GM12878 (cell line): ENCODE data around the gene APOBEC3H. TPM values are rescaled to one million over a fixed set of nuclear protein-coding genes. Genes with fewer than 3 reads are reported as not detected.
A peak's percentile ranks its signal among the peaks of the same experiment; 100 is the strongest.

ENCODE experiments used
- BHLHE40 ChIP-seq, 2 experiments: fragments of 450-650 bp in 1 of 2; IDR thresholded peaks; 2 replicates each; pipeline ENCODE4 v1.6.1; 2011 to 2017; ENCODE audit warnings: low read depth in 2 of 2, borderline replicate concordance in 1 of 2, improper control_type of control experiment in 1 of 2, low read length in 1 of 2, mild to moderate bottlenecking in 1 of 2
- CBX5 ChIP-seq: sonication (generic); IDR thresholded peaks from 2 replicates; pipeline ENCODE4 v1.6.1; 2016; ENCODE audit warnings: low read depth, moderate library complexity, mild to moderate bottlenecking, inconsistent platforms
- CHD1 ChIP-seq: IDR thresholded peaks from 2 replicates; pipeline ENCODE4 v1.6.1; 2012; ENCODE audit warnings: low read depth, low read length, improper control_type of control experiment
- ESRRA ChIP-seq: IDR thresholded peaks from 2 replicates; pipeline ENCODE4 v1.6.1; 2012; ENCODE audit warnings: mild to moderate bottlenecking, low read length, improper control_type of control experiment
- GATAD2B ChIP-seq: fragments of 450-650 bp; conservative IDR thresholded peaks from 2 replicates; pipeline ENCODE4 v1.6.1; 2017; ENCODE audit warnings: low read depth, mild to moderate bottlenecking, moderate library complexity
- HDAC6 ChIP-seq: fragments of 200-600 bp; sonication (generic); IDR thresholded peaks from one replicate; pipeline ENCODE4 v1.8.0; 2017; ENCODE audit warnings: antibody characterized with exemption; ENCODE audit not compliant: unreplicated experiment
- IKZF1 ChIP-seq: fragments of 450-650 bp; conservative IDR thresholded peaks from 2 replicates; pipeline ENCODE4 v1.6.1; 2017; ENCODE audit warnings: antibody characterized with exemption, mild to moderate bottlenecking
- KLF5 ChIP-seq: fragments of 450-650 bp; IDR thresholded peaks from 2 replicates; pipeline ENCODE4 v1.6.1; 2014; ENCODE audit warnings: mild to moderate bottlenecking; ENCODE audit not compliant: partially characterized antibody
- MEF2B ChIP-seq: fragments of 450-650 bp; IDR thresholded peaks from 2 replicates; pipeline ENCODE4 v1.6.1; 2018; ENCODE audit warnings: mild to moderate bottlenecking, moderate library complexity; ENCODE audit not compliant: partially characterized antibody, poor library complexity, severe bottlenecking
- NBN ChIP-seq: fragments of 450-650 bp; IDR thresholded peaks from 2 replicates; pipeline ENCODE4 v1.6.1; 2016
- PML ChIP-seq: IDR thresholded peaks from 2 replicates; pipeline ENCODE4 v1.6.1; 2012; ENCODE audit warnings: low read length, inconsistent platforms
- POLR2AphosphoS5 ChIP-seq: IDR thresholded peaks from 2 replicates; pipeline ENCODE4 v1.6.1; 2011; ENCODE audit warnings: mild to moderate bottlenecking, low read length, inconsistent platforms
- RUNX3 ChIP-seq: IDR thresholded peaks from 2 replicates; pipeline ENCODE4 v1.6.1; 2012; ENCODE audit warnings: low read length, inconsistent platforms
- SMAD1 ChIP-seq: fragments of 450-650 bp; IDR thresholded peaks from 2 replicates; pipeline ENCODE4 v1.6.1; 2018; ENCODE audit warnings: mild to moderate bottlenecking, low read depth; ENCODE audit not compliant: partially characterized antibody
- SMARCA5 ChIP-seq: fragments of 450-650 bp; IDR thresholded peaks from 2 replicates; pipeline ENCODE4 v1.6.1; 2017; ENCODE audit warnings: mild to moderate bottlenecking
- TCF12 ChIP-seq: IDR thresholded peaks from 2 replicates; pipeline ENCODE4 v1.6.1; 2011; ENCODE audit warnings: low read depth, mild to moderate bottlenecking, low read length
- TCF7 ChIP-seq: IDR thresholded peaks from 2 replicates; pipeline ENCODE4 v1.6.1; 2014; ENCODE audit warnings: antibody characterized with exemption, borderline replicate concordance
- WRNIP1 ChIP-seq: IDR thresholded peaks from 2 replicates; pipeline ENCODE4 v1.6.1; 2011; ENCODE audit warnings: low read depth, low read length, improper control_type of control experiment, borderline replicate concordance
- YY1 ChIP-seq: IDR thresholded peaks from 2 replicates; pipeline ENCODE4 v1.6.1; 2011; ENCODE audit warnings: low read depth, mild to moderate bottlenecking, low read length
- ZNF622 ChIP-seq: fragments of 450-650 bp; IDR thresholded peaks from 2 replicates; pipeline ENCODE4 v1.6.1; 2017; ENCODE audit warnings: mild to moderate bottlenecking, inconsistent platforms
- polyA plus RNA-seq, 11 experiments: library from polyadenylated mRNA; depleted of rRNA in 4 of 11; unstranded in 6 of 11; stranded (reverse) in 5 of 11; fragments of >200 nt; fragmentation: Nextera tagmentation in 4 of 11; fragmentation: Illumina TruSeq in 1 of 11; extraction: Ambion mirVana in 4 of 11; extraction: Trizol in 1 of 11; gene quantifications; 1 replicate in 1 of 11; 2 replicates in 10 of 11; pipeline versions ENCODE4 v1.2.1 to v1.2.3, GENCODE V29; 2011 to 2016; ENCODE audit warnings: inconsistent platforms in 2 of 11, missing spikeins in 2 of 11, low read depth in 1 of 11
- total RNA-seq, 4 experiments: library from RNA; depleted of rRNA in 3 of 4; stranded (reverse); fragments of >200 nt in 3 of 4; fragmentation: Illumina TruSeq in 1 of 4; extraction: Trizol in 1 of 4; gene quantifications; 2 replicates each; pipeline versions ENCODE4 v1.2.1 to v1.2.3, GENCODE V29; 2013 to 2021
- TF ChIP-seq, protein P1 (sequence below): fragments of 150-350 bp; IDR thresholded peaks from 2 replicates; pipeline ENCODE4 v1.6.1; 2016; ENCODE audit warnings: low read depth, low read length
- TF ChIP-seq, protein P2 (sequence below): IDR thresholded peaks from 2 replicates; pipeline ENCODE4 v1.6.1; 2012; ENCODE audit warnings: low read depth, low read length, improper control_type of control experiment
- TF ChIP-seq, protein P3 (sequence below): fragments of 450-650 bp; IDR thresholded peaks from 2 replicates; pipeline ENCODE4 v1.6.1; 2017; ENCODE audit warnings: mild to moderate bottlenecking, moderate library complexity
- TF ChIP-seq, protein P4 (sequence below): IDR thresholded peaks from 2 replicates; pipeline ENCODE4 v1.6.1; 2011; ENCODE audit warnings: low read depth, mild to moderate bottlenecking, low read length, moderate library complexity, borderline replicate concordance; ENCODE audit errors: extremely low read depth

Gene APOBEC3H
- total and polyA plus RNA-seq, 10 of the 15 experiments (the other 5 are each of a cell fraction or from before 2014, with no cell fraction given) = 7.5 to 23.0 (median 14.8) TPM

DNA sequence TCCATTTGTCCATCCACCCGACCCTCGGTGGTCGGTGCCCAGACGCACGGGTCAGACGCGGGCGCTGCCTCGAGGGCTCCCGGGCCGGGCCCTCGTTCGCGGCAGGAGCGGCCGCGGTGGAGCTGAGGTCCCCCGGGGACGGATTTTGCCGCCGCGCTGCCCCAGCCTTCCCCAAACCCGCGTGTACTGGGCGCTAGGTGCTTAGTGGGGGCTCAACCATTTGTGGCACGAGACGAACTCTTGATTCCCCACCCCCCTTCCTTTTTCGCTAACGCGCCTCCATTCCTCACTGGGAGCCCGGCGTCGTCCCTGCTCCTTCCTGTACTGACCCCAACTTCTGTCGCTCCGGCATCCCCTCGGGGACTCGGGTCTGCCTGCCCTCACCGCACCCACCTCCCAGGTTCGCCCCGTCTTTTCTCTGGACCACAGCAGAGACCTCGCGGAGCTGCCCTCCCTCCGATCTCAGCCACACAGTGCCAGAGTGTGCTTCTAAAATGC, 56.2 kb downstream of the APOBEC3H start (continued):
- TF ChIP-seq, protein P1, sequence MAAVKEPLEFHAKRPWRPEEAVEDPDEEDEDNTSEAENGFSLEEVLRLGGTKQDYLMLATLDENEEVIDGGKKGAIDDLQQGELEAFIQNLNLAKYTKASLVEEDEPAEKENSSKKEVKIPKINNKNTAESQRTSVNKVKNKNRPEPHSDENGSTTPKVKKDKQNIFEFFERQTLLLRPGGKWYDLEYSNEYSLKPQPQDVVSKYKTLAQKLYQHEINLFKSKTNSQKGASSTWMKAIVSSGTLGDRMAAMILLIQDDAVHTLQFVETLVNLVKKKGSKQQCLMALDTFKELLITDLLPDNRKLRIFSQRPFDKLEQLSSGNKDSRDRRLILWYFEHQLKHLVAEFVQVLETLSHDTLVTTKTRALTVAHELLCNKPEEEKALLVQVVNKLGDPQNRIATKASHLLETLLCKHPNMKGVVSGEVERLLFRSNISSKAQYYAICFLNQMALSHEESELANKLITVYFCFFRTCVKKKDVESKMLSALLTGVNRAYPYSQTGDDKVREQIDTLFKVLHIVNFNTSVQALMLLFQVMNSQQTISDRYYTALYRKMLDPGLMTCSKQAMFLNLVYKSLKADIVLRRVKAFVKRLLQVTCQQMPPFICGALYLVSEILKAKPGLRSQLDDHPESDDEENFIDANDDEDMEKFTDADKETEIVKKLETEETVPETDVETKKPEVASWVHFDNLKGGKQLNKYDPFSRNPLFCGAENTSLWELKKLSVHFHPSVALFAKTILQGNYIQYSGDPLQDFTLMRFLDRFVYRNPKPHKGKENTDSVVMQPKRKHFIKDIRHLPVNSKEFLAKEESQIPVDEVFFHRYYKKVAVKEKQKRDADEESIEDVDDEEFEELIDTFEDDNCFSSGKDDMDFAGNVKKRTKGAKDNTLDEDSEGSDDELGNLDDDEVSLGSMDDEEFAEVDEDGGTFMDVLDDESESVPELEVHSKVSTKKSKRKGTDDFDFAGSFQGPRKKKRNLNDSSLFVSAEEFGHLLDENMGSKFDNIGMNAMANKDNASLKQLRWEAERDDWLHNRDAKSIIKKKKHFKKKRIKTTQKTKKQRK = no peak
- TF ChIP-seq MEF2B (peak; percentile 20), TCF12 (no peak), ESRRA (no peak), NBN (0 out of 2 replicates have a peak, but pooled peaks have one; percentile 14), KLF5 (no peak), CHD1 (no peak), BHLHE40 (IDR thresholded peaks at IDR 0.05; ENCODE audit: borderline replicate concordance in 1 of 2, low read depth in 2 of 2, low read length in 1 of 2) (peak; percentile 48 to 71; a peak in 2 of 4 replicates), TCF7 (no peak), WRNIP1 (no peak), POLR2AphosphoS5 (no peak), CBX5 (no peak), ZNF622 (no peak), YY1 (no peak), SMARCA5 (no peak), SMAD1 (no peak), IKZF1 (peak; percentile 22), HDAC6 (no peak), GATAD2B (0 out of 2 replicates have a peak, but pooled peaks have one; percentile 19), PML (no peak), RUNX3 (no peak)
- TF ChIP-seq, protein P2, sequence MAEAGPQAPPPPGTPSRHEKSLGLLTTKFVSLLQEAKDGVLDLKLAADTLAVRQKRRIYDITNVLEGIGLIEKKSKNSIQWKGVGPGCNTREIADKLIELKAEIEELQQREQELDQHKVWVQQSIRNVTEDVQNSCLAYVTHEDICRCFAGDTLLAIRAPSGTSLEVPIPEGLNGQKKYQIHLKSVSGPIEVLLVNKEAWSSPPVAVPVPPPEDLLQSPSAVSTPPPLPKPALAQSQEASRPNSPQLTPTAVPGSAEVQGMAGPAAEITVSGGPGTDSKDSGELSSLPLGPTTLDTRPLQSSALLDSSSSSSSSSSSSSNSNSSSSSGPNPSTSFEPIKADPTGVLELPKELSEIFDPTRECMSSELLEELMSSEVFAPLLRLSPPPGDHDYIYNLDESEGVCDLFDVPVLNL = no peak
- TF ChIP-seq, protein P3, sequence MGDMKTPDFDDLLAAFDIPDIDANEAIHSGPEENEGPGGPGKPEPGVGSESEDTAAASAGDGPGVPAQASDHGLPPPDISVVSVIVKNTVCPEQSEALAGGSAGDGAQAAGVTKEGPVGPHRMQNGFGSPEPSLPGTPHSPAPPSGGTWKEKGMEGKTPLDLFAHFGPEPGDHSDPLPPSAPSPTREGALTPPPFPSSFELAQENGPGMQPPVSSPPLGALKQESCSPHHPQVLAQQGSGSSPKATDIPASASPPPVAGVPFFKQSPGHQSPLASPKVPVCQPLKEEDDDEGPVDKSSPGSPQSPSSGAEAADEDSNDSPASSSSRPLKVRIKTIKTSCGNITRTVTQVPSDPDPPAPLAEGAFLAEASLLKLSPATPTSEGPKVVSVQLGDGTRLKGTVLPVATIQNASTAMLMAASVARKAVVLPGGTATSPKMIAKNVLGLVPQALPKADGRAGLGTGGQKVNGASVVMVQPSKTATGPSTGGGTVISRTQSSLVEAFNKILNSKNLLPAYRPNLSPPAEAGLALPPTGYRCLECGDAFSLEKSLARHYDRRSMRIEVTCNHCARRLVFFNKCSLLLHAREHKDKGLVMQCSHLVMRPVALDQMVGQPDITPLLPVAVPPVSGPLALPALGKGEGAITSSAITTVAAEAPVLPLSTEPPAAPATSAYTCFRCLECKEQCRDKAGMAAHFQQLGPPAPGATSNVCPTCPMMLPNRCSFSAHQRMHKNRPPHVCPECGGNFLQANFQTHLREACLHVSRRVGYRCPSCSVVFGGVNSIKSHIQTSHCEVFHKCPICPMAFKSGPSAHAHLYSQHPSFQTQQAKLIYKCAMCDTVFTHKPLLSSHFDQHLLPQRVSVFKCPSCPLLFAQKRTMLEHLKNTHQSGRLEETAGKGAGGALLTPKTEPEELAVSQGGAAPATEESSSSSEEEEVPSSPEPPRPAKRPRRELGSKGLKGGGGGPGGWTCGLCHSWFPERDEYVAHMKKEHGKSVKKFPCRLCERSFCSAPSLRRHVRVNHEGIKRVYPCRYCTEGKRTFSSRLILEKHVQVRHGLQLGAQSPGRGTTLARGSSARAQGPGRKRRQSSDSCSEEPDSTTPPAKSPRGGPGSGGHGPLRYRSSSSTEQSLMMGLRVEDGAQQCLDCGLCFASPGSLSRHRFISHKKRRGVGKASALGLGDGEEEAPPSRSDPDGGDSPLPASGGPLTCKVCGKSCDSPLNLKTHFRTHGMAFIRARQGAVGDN = 0 out of 2 replicates have a peak, but pooled peaks have one; percentile 6
- TF ChIP-seq, protein P4, sequence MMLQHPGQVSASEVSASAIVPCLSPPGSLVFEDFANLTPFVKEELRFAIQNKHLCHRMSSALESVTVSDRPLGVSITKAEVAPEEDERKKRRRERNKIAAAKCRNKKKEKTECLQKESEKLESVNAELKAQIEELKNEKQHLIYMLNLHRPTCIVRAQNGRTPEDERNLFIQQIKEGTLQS = no peak
